HCT116 (cell line): Measurements from ENCODE around the gene SH2D2A.

Source experiments
- CTCF ChIP-seq, 3 experiments: fragments of 200-600 bp in 1 of 3; sonication (generic) in 1 of 3; IDR thresholded peaks in 2 of 3; conservative IDR thresholded peaks in 1 of 3; 2 replicates each; pipeline ENCODE4 v1.5.1; 2012 to 2017; ENCODE audit warnings: low read depth in 2 of 3, low read length in 2 of 3, antibody characterized with exemption in 1 of 3, borderline replicate concordance in 1 of 3, control low read depth in 1 of 3, mild to moderate bottlenecking in 1 of 3, mixed read lengths in 1 of 3, mixed run types in 1 of 3, moderate library complexity in 1 of 3; ENCODE audit not compliant: insufficient read depth in 1 of 3
- POLR2A ChIP-seq: IDR thresholded peaks from 2 replicates; pipeline ENCODE4 v1.7.0; 2011; ENCODE audit warnings: borderline replicate concordance; ENCODE audit not compliant: insufficient read depth, insufficient read length; ENCODE audit errors: extremely low read depth
- TCF7L2 ChIP-seq: IDR thresholded peaks from 2 replicates; pipeline ENCODE4 v1.7.0; 2011; ENCODE audit warnings: borderline replicate concordance, inconsistent platforms; ENCODE audit not compliant: insufficient read depth, insufficient read length; ENCODE audit errors: extremely low read depth

GRCh38 chr1:156765666-156766065 lies 51.0 kb downstream of the SH2D2A start:
- TF ChIP-seq CTCF (IDR thresholded peaks at IDR 0.05 in 2 of 3, conservative IDR thresholded peaks at IDR 0.05 in 1 of 3; ENCODE audit: borderline replicate concordance in 1 of 3, insufficient read depth in 1 of 3, low read depth in 2 of 3, low read length in 2 of 3) (no peak), POLR2A (no peak), TCF7L2 (no peak)
